Hematopoietic multipotent progenitor cell treated with erythropoietin and hydrocortisone succinate and interleukin-3 and kit ligand, for 4 days (in vitro differentiated cells): ENCODE results near the gene RNFT1.
"Not testable (repeated sequence)": the region's sequence is repeated elsewhere in the genome, so short reads cannot be mapped to it uniquely, and the experiment has no call there.

Experiments
- DNase-seq: peaks from one replicate; pipeline ENCODE4 v3.0.0-alpha.2; 2015

RNFT1 gene

GRCh38 chr17:59964482-59965328 lies at the start of gene RNFT1:
Gene RNFT1 (minus strand): TSS chr17:59964740. CDS start chr17:59964663, 77 bp downstream.
- peak; percentile 95 for DNase-seq

DNA sequence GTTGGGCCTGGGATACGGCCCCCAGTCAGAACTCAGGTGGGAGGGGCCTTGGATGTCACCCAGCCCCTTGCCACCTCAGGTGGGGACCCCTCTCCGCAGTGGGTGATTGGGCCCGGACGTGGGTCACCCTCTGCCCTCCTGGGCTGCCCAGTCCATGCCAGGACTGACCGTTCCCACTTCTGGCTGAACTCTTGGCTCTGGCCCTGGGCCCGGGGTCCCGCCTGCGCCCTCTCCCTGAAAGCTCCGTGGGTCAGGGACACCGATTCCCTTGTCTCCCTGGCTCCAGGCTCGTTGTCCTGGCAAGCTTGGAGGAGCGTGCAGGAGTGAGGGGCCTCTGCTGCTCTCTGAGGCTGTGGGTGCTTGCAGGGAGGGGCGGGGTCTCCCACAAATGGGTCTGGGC lies 44.8 kb upstream of the RNFT1 start:
- not testable (repeated sequence) for DNase-seq

- DNase-seq: not testable (repeated sequence)
Observed at GRCh38 chr17:60008377-60008776, 43.8 kb upstream of the RNFT1 start.

- no peak for DNase-seq
Observed at GRCh38 chr17:60006160-60006559, 41.6 kb upstream of the RNFT1 start.

DNA sequence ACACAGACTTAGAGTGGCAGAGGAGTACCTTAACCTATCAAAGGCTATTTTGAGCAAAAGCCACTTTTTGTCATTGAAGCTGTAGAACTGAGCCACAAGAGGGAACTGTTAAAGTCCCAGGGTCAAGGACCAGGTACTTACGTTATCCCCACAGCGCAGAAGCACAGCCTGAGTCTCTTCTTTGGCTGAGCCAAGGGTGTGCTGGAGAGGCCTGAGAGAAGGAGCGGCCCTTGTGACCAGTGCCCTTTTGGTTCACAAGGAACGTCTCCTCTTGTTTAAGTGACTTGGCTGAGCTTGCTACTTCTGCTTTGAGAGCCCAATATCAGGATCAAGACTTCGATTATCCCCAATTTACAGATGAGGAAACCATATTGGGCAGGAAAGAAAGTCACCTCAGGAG lies 40.0 kb upstream of the RNFT1 start:
- DNase-seq: not testable (repeated sequence)

DNA sequence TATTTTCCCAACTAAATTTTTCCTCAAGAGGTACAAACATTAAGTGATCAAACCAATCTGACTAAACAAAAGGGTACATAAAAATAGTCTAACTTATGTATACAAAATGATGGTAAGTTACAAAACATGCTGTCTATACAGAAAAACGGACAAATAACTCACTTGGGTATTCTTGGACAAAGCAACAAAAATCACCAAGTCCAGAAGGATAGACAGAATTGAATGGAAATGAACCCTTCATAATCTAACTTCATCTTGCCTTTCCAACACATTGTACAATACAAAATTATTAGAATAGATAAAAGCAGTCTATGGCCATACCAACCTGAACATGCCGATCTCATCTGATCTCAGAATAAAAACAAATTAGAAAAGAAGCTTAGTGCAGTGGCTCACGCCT lies 37.9 kb upstream of the RNFT1 start:
- not testable (repeated sequence) for DNase-seq

GRCh38 chr17:59996608-59997007 lies 32.1 kb upstream of the RNFT1 start:
- not testable (repeated sequence) for DNase-seq

GRCh38 chr17:59975166-59975565 lies 10.6 kb upstream of the RNFT1 start:
- not testable (repeated sequence) for DNase-seq

GRCh38 chr17:59973483-59973882 lies 8.9 kb upstream of the RNFT1 start:
- not testable (repeated sequence) for DNase-seq

DNA sequence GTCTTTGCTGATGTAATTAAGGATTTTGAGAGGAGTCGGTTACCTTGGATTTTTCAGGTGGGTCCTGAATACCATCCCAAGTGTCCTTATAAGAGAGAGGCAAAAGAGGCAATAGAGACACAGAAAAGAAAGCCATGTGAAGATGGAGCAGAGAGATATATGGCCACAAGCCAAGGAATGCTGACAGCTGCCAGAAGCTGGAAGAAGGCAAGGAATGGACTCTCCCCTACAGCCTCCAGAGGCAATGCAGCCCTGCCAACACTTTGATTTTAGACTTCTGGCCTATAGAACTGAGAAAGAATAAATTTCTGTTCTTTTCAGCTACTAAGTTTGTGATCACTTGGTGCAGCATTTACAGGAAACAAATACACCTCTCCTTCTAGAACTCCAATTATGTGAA lies 8.2 kb upstream of the RNFT1 start:
- no peak for DNase-seq

DNA sequence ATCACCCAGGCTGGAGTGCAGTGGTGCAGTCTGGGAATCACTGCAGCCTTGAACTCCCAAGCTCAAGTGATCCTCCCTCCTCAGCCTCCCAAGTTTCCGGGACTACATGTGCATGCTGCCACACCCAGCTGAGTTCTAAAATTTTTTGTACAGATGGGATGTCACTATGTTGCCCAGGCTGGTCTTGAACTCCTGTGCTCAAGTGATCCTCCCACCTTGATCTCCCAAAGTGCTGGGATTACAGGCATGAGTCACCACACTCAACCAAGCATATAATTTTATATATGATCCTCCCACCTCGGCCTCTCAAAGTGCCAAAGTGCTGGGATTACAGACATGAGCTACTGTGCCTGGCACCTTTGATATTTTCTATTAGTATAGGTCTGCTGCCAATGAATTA lies 7.2 kb upstream of the RNFT1 start:
- DNase-seq: not testable (repeated sequence)

- peak; percentile 77 for DNase-seq
Observed at GRCh38 chr17:59963738-59964481, 630 bp downstream of the RNFT1 start.

GRCh38 chr17:59962739-59963318 lies 1.7 kb downstream of the RNFT1 start:
- DNase-seq: no peak

DNA sequence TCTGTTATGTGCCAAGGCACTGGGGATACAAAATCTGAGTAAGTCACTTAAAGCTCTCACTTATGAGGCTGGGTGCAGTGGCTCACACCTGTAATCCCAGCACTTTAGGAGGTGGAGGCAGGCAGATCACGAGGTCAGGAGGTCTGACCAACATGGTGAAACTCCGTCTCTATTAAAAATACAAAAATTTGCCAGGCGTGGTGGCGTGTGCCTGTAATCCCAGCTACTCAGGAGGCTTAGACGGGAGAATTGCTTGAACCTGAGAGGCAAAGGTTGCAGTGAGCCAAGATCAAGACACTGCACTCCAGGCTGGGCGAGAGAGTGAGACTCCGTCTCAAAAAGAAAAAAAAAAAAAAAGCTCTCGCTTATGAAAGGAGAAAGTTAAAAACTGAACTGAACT lies 5.0 kb downstream of the RNFT1 start:
- not testable (repeated sequence) for DNase-seq

- no peak for DNase-seq
Observed at GRCh38 chr17:59954856-59955255, 9.7 kb downstream of the RNFT1 start.

DNA sequence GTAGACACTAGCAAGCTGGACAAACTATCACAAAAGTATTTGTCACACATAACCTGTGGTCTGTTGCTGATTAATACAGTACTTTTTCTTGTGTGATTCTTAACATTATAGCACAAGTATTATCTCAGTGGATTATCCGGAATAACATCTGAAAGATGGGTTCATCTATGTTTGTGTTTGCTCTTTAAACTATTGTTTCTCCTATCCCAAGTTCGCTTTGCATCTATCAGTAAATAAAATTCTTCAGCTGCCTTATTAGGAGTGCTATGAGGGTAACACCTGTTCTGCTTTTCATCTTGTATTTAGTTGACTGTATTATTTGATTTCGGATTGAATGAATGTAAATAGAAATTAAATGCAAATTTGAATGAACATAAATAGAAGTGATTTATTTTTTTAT lies 14.5 kb downstream of the RNFT1 start:
- DNase-seq: no peak

GRCh38 chr17:59947310-59947709 lies 17.2 kb downstream of the RNFT1 start:
- DNase-seq: not testable (repeated sequence)

- not testable (repeated sequence) for DNase-seq
Observed at GRCh38 chr17:59946433-59946832, 18.1 kb downstream of the RNFT1 start.

DNA sequence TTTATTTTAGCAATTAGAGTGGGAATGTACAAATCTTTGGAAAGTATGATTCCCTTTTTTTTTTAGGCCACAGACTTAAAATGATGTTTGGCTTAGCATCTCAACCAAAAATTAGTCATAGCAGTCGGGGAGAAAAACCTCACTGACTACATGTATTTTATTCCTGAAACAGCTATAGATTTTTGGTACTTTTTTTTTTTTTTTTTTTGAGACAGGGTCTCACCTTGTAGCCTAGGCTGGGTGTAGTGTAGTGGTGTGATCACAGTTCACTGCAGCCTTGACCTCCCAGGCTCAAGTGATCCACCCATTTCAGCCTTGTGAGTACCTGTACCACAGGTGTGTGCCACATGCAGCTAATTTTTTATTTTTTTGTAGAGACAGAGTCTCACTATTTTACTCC lies 23.4 kb downstream of the RNFT1 start:
- no peak for DNase-seq

GRCh38 chr17:59940697-59941096 lies 23.8 kb downstream of the RNFT1 start:
- not testable (repeated sequence) for DNase-seq

GRCh38 chr17:59933317-59933716 lies 31.2 kb downstream of the RNFT1 start:
- not testable (repeated sequence) for DNase-seq

DNA sequence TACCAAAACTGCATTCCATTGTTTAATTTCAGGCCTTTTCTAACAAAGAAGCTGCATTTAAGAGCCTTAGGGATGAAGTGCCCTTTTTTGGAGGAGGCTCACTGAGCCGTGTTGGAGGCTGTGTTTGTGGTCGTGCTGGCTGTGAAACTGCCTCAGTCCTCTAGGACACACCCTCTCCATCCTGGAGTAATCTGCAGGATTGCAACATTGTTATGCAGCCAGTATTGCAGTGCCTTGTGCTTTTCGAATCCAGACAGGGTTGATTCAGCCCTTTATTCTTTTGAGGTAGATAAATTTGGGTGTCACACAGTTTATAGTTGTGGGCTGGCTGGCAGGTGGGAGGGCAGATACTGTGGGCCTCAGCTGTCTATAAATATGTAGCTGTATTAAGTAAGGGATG lies 33.8 kb downstream of the RNFT1 start:
- not testable (repeated sequence) for DNase-seq

GRCh38 chr17:59930121-59930520 lies 34.4 kb downstream of the RNFT1 start:
- DNase-seq: not testable (repeated sequence)

DNA sequence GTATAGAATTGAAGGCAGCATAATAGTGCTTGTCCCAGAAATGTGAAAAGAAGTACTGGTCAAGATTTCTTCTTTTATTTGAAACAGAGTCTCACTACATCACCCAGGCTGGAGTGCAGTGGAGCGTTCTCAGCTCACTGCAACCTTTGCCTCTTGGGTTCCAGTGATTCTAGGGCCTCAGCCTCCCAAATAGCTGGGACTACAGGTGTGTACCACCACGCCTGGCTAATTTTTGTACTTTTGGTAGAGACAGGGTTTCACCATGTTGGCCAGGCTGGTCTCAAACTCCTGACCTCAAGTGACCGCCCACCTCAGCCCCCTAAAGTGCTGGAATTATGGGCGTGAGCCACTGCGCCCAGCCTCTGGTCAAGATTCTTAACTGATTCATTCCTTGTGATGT lies 43.9 kb downstream of the RNFT1 start:
- not testable (repeated sequence) for DNase-seq
